Measurements from ENCODE around the gene STARD7.

The STARD7 gene

DNA sequence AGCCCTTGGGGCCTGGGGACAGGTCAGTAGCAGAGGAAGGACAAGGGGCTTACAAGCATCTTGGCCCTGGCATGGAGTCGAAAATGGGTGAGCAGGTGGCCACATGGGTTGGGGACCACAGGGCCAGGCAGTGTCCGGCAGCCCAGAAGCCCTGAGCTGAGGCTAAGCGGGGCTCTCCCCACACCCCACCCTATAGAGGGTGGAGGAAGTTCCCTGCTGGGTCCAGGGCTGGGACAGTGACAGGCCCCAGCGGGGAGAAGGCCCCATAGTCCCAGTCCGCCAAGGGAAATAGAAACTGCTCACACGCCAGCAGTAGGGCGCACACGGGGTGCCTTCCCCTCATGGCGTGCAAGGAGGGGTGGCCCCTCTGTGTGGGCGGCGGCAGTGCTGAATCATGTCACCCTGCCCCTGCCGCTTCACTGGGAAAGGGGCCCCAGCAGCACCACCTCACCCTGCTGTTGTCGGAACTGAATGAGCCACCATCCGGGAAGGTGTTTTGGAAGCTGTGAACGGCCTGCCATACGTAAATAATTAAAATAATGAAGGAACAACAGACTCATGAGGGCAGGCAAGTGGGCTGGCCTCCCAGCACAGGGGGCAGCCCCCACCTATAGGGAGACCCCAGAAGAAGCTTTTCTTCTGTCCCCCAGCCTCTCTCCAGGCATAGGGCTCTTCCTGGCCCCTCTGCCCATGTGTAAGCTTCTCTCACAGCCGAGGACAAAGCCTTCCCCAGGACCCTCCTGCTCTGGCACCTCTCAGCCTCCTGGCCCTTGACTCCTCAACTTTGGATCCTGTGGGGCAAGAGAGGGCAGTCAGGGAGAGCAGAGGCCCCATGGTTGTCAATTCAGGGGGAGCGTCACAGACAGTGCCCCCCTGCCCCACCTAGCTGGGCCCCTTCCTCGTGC is 50.7 kb downstream of the STARD7 start:
- H3K9me3 ChIP-seq (ENCODE audit: control insufficient read depth in 2 of 2, low read length in 2 of 2): no peaks in the 10 kb centered on the region
- no peak overlapping the region for H3K4me3 ChIP-seq (ENCODE audit: low read length in 2 of 2)
- H3K4me1 ChIP-seq (ENCODE audit: control insufficient read depth in 2 of 2, insufficient read depth in 2 of 2, low read length in 2 of 2): peaks cover 7 to 12% of the 10 kb centered on the region in 2 donors
- H3K36me3 ChIP-seq (ENCODE audit: control insufficient read depth in 2 of 2, insufficient read depth in 2 of 2, low read length in 2 of 2): no peaks in the 10 kb centered on the region
- H3K9ac ChIP-seq (ENCODE audit: low read depth in 1 of 2, low read length in 2 of 2): peak overlapping the region in 1 of 2 donors; percentile 14
- no peaks in the 10 kb centered on the region for H3K27me3 ChIP-seq (ENCODE audit: control insufficient read depth in 2 of 2, insufficient read depth in 2 of 2, low read length in 2 of 2)
- no peak overlapping the region for H3K27ac ChIP-seq (ENCODE audit: low read depth in 2 of 2, low read length in 2 of 2)

DNA sequence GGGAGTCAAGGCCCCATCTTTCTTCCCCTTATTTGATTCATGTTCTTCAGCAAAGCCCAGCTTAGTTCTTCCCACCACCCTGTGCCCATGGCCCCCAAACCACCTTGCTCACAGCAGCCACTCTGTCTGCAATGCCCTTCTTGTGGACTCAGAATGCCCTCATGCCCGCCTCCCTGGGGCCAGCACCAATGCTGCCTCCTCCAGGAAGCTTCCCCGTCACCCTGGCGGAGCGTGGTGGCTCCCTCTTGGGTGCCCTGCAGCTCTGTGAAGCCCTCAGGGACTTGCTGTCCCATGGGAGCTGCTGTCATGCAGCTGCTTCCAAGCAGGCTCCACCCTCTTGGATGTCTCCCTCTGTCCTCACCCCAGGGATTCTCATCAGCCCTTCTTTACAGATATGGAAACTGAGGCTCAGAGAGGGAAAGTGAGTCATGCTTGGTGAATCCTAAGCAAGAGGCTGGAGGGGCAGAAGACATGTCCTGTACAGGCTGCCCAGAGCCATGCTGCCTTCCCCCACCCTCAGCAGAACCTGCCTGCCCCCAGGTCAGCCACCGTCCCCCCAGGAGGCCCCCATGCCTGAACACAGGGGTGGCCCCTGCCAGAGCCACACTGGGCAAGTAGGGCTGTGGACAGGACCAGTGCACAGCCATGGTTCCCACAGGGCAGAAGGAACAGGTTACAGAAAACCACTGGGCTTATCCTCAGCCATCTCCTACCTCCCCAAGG is 51.5 kb downstream of the STARD7 start:
- Histone ChIP-seq H3K27ac (ENCODE audit: low read depth in 2 of 2, low read length in 2 of 2) (no peak overlapping the region), H3K27me3 (ENCODE audit: control insufficient read depth in 2 of 2, insufficient read depth in 2 of 2, low read length in 2 of 2) (no peaks in the 10 kb centered on the region), H3K4me1 (ENCODE audit: control insufficient read depth in 2 of 2, insufficient read depth in 2 of 2, low read length in 2 of 2) (peaks cover 4 to 11% of the 10 kb centered on the region in 2 donors), H3K4me3 (ENCODE audit: low read length in 2 of 2) (no peak overlapping the region), H3K9me3 (ENCODE audit: control insufficient read depth in 2 of 2, low read length in 2 of 2) (no peaks in the 10 kb centered on the region), H3K9ac (ENCODE audit: low read depth in 1 of 2, low read length in 2 of 2) (peak overlapping the region in 1 of 2 donors; percentile 14), H3K36me3 (ENCODE audit: control insufficient read depth in 2 of 2, insufficient read depth in 2 of 2, low read length in 2 of 2) (no peaks in the 10 kb centered on the region)

DNA sequence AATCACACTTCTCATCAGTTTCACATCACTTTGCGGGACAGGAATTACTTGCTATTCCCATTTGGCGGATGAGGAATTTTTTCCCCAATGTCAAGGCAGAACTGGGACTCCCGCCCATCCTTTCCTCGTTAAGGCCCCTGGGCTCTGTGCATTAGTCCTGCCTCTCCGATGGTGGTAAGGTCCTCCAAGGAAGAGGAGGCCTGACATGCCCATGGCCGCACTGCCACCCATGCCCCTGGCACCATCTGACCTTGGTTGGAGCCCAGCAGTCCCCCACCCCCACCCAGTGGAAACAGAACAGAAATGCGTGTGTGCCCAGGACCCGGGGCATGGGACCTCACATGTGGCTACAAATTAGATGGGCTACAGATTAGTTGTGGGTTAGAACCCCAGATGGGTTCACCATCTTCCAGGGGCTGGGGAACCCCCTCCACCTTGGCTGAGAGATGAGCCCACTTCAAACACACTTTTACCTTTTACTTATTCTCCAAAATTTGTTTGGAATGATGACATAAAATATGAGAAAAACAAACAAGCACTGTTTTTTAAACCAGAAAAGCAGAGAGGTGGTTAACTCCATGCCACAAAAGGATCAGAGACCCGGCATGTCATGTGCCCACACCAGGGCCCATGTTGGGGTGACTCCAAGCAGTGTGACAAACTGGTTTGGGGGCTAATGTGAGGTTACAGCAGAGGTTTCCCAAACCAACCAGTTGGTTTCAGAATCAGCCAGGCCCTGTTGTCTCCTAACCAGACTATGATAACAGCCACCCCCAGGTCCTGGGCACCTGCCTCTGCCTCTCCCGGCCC is 52.4 kb downstream of the STARD7 start:
- Histone ChIP-seq H3K4me1 (ENCODE audit: control insufficient read depth in 2 of 2, insufficient read depth in 2 of 2, low read length in 2 of 2) (peaks cover 0 to 6% of the 10 kb centered on the region in 2 donors), H3K4me3 (ENCODE audit: low read length in 2 of 2) (no peak overlapping the region), H3K36me3 (ENCODE audit: control insufficient read depth in 2 of 2, insufficient read depth in 2 of 2, low read length in 2 of 2) (no peaks in the 10 kb centered on the region), H3K9me3 (ENCODE audit: control insufficient read depth in 2 of 2, low read length in 2 of 2) (no peaks in the 10 kb centered on the region), H3K27me3 (ENCODE audit: control insufficient read depth in 2 of 2, insufficient read depth in 2 of 2, low read length in 2 of 2) (no peaks in the 10 kb centered on the region), H3K27ac (ENCODE audit: low read depth in 2 of 2, low read length in 2 of 2) (no peak overlapping the region), H3K9ac (ENCODE audit: low read depth in 1 of 2, low read length in 2 of 2) (no peak overlapping the region)

DNA sequence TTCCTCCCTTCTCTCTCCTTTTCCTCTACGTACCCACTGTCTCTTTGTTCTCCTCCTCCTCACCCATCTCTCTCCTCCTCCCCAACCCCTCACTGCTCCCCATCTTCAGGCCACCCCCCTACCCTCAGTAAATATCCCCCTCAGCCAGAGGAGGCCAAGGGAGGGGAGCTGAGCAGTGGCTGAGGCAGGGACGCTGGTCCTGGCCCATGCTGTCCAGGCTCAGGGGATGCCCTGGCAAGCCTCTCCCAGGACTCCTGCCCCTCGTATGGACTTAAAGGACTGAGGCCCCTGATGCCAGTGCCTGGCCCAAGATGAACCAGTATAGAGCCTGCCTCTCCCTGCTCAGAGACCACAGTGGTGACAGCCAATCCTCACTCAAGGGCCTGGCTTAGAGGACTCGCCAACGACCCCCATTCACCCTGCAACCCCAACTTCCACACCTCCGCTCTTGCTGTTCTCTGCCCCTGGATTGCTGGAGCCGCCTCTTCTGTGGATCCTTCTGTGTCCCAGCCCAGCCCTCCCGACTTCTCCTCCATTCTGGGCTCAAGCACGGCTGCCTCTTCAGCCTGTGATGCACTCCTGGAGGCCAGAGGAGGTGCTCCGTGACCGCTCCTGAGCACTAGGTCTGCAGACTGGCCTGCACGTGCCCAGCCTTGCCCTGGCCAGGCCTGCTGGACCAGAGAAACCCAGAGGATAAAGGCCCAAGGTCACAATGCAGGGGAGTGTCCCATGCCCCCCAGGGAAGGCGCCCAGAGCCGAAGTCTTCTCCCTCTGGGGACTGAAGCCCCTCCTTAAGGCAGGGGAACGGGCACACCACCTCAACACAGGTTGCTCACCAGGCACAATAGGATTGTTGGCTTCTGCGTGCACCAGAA is 53.9 kb downstream of the STARD7 start:
- H3K36me3 ChIP-seq (ENCODE audit: control insufficient read depth in 2 of 2, insufficient read depth in 2 of 2, low read length in 2 of 2): no peaks in the 10 kb centered on the region
- no peaks in the 10 kb centered on the region for H3K9me3 ChIP-seq (ENCODE audit: control insufficient read depth in 2 of 2, low read length in 2 of 2)
- no peak overlapping the region for H3K27ac ChIP-seq (ENCODE audit: low read depth in 2 of 2, low read length in 2 of 2)
- no peak overlapping the region for H3K9ac ChIP-seq (ENCODE audit: low read depth in 1 of 2, low read length in 2 of 2)
- peaks cover 0 to 6% of the 10 kb centered on the region in 2 donors for H3K4me1 ChIP-seq (ENCODE audit: control insufficient read depth in 2 of 2, insufficient read depth in 2 of 2, low read length in 2 of 2)
- no peak overlapping the region for H3K4me3 ChIP-seq (ENCODE audit: low read length in 2 of 2)
- H3K27me3 ChIP-seq (ENCODE audit: control insufficient read depth in 2 of 2, insufficient read depth in 2 of 2, low read length in 2 of 2): no peaks in the 10 kb centered on the region

DNA sequence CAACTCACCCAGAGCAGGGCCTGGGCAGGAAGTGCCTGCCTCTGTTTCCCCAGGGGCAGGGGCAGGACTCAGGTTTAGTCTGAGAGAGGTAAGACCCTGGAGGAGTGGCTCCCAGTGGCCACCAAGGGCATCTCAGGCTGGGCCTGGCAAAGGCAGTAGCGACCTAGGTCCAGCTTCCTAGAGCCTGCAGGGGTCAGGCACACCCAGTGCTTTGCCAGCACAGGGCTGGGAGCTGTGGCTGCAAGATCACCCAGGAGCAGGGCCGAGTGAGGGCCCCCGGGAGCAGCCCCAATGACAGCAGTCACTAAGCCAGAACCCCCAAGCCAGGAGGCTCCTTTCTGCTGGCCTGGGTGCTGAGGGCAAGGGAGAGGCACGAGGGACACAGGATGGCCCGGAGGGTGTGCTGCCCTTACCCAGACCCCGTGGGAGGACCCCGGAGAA is 54.6 kb downstream of the STARD7 start:
- H3K4me3 ChIP-seq (ENCODE audit: low read length in 2 of 2): no peak overlapping the region
- H3K27me3 ChIP-seq (ENCODE audit: control insufficient read depth in 2 of 2, insufficient read depth in 2 of 2, low read length in 2 of 2): no peaks in the 10 kb centered on the region
- peaks cover 0 to 6% of the 10 kb centered on the region in 2 donors for H3K4me1 ChIP-seq (ENCODE audit: control insufficient read depth in 2 of 2, insufficient read depth in 2 of 2, low read length in 2 of 2)
- H3K27ac ChIP-seq (ENCODE audit: low read depth in 2 of 2, low read length in 2 of 2): no peak overlapping the region
- H3K9me3 ChIP-seq (ENCODE audit: control insufficient read depth in 2 of 2, low read length in 2 of 2): no peaks in the 10 kb centered on the region
- H3K36me3 ChIP-seq (ENCODE audit: control insufficient read depth in 2 of 2, insufficient read depth in 2 of 2, low read length in 2 of 2): no peaks in the 10 kb centered on the region
- no peak overlapping the region for H3K9ac ChIP-seq (ENCODE audit: low read depth in 1 of 2, low read length in 2 of 2)

DNA sequence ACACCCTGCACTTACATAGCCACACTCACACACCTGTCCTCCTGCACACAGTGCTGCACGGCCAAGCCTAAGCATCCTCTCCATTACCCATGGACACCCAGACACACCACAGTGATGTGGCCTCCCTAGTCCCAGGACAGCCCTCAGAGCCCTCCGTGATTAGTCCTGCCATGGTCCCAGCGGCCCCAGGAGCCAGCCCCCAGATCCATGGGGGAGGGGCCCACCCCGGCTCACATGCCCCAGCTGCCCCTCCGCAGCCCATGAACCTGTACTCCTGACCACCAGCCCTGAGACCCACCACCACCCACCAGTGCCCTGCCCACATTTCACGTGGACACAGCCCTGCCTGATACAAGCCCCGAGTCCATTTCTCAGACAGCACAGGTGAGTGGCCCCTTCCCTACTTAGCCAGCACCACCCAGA is 55.3 kb downstream of the STARD7 start:
- H3K4me3 ChIP-seq (ENCODE audit: low read length in 2 of 2): no peak overlapping the region
- H3K36me3 ChIP-seq (ENCODE audit: control insufficient read depth in 2 of 2, insufficient read depth in 2 of 2, low read length in 2 of 2): no peaks in the 10 kb centered on the region
- H3K9ac ChIP-seq (ENCODE audit: low read depth in 1 of 2, low read length in 2 of 2): no peak overlapping the region
- H3K27ac ChIP-seq (ENCODE audit: low read depth in 2 of 2, low read length in 2 of 2): no peak overlapping the region
- no peaks in the 10 kb centered on the region for H3K9me3 ChIP-seq (ENCODE audit: control insufficient read depth in 2 of 2, low read length in 2 of 2)
- no peaks in the 10 kb centered on the region for H3K27me3 ChIP-seq (ENCODE audit: control insufficient read depth in 2 of 2, insufficient read depth in 2 of 2, low read length in 2 of 2)
- peaks cover 3 to 6% of the 10 kb centered on the region in 2 donors for H3K4me1 ChIP-seq (ENCODE audit: control insufficient read depth in 2 of 2, insufficient read depth in 2 of 2, low read length in 2 of 2)

DNA sequence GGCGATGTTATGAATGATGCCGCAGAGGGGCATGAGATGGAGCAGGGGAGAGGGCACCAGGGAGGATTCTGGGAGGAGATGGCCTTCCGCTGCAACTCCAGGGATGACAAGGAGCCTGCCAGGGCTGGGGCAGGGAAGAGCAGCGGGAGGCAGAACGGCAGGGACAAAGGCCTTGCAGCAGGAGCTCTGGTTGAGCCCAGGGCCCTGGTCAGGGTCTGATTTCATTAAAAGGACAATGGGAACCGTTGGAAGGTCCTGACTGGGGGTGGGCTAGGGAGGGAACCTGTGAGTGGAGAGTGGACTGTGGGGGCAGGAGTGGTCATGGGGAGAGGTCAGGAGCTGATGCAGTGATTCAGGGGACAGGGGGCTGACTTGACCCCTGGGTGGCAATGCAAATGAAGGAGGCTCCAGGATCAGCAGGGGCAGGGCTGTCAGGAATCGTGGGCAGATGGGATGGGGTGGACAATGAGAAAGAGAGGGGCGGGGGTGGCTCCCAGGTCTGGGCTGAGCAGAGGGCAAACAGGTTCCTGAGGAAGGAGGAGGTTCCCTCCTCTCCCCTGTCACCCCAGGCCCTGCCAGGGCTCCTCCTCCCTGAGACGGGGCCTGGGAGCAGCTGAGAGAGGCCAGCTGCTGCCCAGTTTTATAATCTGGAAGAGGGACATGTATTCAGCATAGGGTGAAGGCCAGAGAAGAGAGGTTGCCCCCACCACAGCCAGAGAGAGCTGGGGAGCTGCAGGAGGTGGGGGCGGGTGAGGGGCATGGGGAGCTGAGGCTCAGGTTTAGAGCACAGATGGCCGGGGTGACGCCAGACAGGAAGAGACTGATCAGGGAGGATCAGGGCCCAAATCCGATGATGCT is 56.1 kb downstream of the STARD7 start:
- H3K9me3 ChIP-seq (ENCODE audit: control insufficient read depth in 2 of 2, low read length in 2 of 2): no peaks in the 10 kb centered on the region
- no peaks in the 10 kb centered on the region for H3K27me3 ChIP-seq (ENCODE audit: control insufficient read depth in 2 of 2, insufficient read depth in 2 of 2, low read length in 2 of 2)
- peaks cover 3 to 10% of the 10 kb centered on the region in 2 donors for H3K4me1 ChIP-seq (ENCODE audit: control insufficient read depth in 2 of 2, insufficient read depth in 2 of 2, low read length in 2 of 2)
- H3K9ac ChIP-seq (ENCODE audit: low read depth in 1 of 2, low read length in 2 of 2): no peak overlapping the region
- H3K4me3 ChIP-seq (ENCODE audit: low read length in 2 of 2): no peak overlapping the region
- no peaks in the 10 kb centered on the region for H3K36me3 ChIP-seq (ENCODE audit: control insufficient read depth in 2 of 2, insufficient read depth in 2 of 2, low read length in 2 of 2)
- H3K27ac ChIP-seq (ENCODE audit: low read depth in 2 of 2, low read length in 2 of 2): no peak overlapping the region

DNA sequence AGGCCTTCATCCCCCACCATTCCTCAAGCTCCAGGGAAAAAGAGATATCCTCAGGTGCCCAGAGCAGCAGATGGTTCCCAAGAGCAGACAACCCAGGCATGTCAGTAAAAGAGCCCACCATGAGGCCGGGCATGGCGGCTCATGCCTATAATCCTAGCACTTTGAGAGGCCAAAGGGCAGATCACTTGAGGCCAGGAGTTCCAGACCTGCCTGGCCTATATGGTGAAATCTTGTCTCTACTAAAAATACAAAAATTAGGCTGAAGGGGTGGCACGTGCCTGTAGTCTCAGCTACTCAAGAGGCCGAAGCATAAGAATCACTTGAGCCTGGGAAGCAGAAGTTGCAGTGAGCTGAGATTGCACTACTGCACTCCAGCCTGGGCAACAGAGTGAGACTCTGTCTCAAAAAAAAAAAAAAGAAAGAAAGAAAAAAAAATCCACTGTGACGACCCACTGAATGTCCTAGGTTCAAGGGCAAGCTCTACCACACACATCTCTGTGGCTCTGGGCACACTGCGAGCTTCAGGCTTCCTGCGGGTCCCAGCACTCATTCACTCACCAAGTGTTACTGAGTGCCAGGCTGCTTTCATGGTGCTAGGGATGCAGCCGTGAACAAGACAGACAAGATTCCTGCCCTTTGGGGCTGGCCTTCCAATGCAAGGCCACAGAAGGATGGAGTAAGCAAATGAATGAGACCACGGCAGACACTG is 56.9 kb downstream of the STARD7 start:
- H3K9ac ChIP-seq (ENCODE audit: low read depth in 1 of 2, low read length in 2 of 2): no peak overlapping the region
- H3K36me3 ChIP-seq (ENCODE audit: control insufficient read depth in 2 of 2, insufficient read depth in 2 of 2, low read length in 2 of 2): no peaks in the 10 kb centered on the region
- H3K4me3 ChIP-seq (ENCODE audit: low read length in 2 of 2): no peak overlapping the region
- no peak overlapping the region for H3K27ac ChIP-seq (ENCODE audit: low read depth in 2 of 2, low read length in 2 of 2)
- no peaks in the 10 kb centered on the region for H3K27me3 ChIP-seq (ENCODE audit: control insufficient read depth in 2 of 2, insufficient read depth in 2 of 2, low read length in 2 of 2)
- H3K9me3 ChIP-seq (ENCODE audit: control insufficient read depth in 2 of 2, low read length in 2 of 2): no peaks in the 10 kb centered on the region
- H3K4me1 ChIP-seq (ENCODE audit: control insufficient read depth in 2 of 2, insufficient read depth in 2 of 2, low read length in 2 of 2): peaks cover 3 to 8% of the 10 kb centered on the region in 2 donors

All from mucosa of rectum (tissue), 2 donors.